CD14-positive monocyte (primary cell): Measurements from ENCODE around the gene PSG7. TPM values are rescaled to one million over a fixed set of nuclear protein-coding genes. Genes with fewer than 3 reads are reported as not detected.
"Not testable (repeated sequence)": the region's sequence is repeated elsewhere in the genome, so short reads cannot be mapped to it uniquely, and the experiment has no call there.

ENCODE experiments used
- DNase-seq, 3 donors: peaks; one replicate each; pipeline ENCODE4 v3.0.0-alpha.2; 2011 to 2022
- H2AFZ ChIP-seq: 2 replicates; pipeline ENCODE4 v1.6.0; 2012; ENCODE audit warnings: mild to moderate bottlenecking, low read depth, low read length, inconsistent platforms; ENCODE audit not compliant: insufficient read depth, poor library complexity, severe bottlenecking
- H3K27ac ChIP-seq, 2 donors: 1 replicate in 1 of 2; 2 replicates in 1 of 2; pipeline ENCODE4 v1.5.1; 2012 to 2013; ENCODE audit warnings: low read length in 2 of 2, control low read depth in 1 of 2, inconsistent platforms in 1 of 2, low read depth in 1 of 2, mild to moderate bottlenecking in 1 of 2
- H3K27me3 ChIP-seq, 2 donors: one replicate each; pipeline versions ENCODE4 v1.6.0 to v1.6.1; 2011 to 2013; ENCODE audit warnings: low read length in 2 of 2; ENCODE audit not compliant: control insufficient read depth in 2 of 2, insufficient read depth in 2 of 2
- H3K36me3 ChIP-seq, 2 donors: replicated peaks in 1 of 2; 1 replicate in 1 of 2; 2 replicates in 1 of 2; pipeline versions ENCODE4 v1.5.1 to v1.6.1; 2012 to 2013; ENCODE audit warnings: low read length in 2 of 2, control low read depth in 1 of 2, inconsistent platforms in 1 of 2, mild to moderate bottlenecking in 1 of 2; ENCODE audit not compliant: insufficient read depth in 2 of 2, control insufficient read depth in 1 of 2
- H3K4me1 ChIP-seq, 2 donors: 1 replicate in 1 of 2; 2 replicates in 1 of 2; pipeline versions ENCODE4 v1.5.1 to v1.6.1; 2012 to 2013; ENCODE audit warnings: low read length in 2 of 2, control low read depth in 1 of 2, inconsistent platforms in 1 of 2, mild to moderate bottlenecking in 1 of 2, moderate library complexity in 1 of 2; ENCODE audit not compliant: insufficient read depth in 2 of 2, control insufficient read depth in 1 of 2
- H3K4me2 ChIP-seq: replicated peaks from 2 replicates; pipeline ENCODE3; 2012; ENCODE audit warnings: low read length, moderate library complexity, mild to moderate bottlenecking; ENCODE audit not compliant: poor library complexity, severe bottlenecking; ENCODE audit errors: extremely low read depth
- H3K4me3 ChIP-seq, 3 experiments: fragments of 200-600 bp in 1 of 3; sonication (generic) in 1 of 3; replicated peaks in 1 of 3; 1 replicate in 2 of 3; 2 replicates in 1 of 3; pipeline ENCODE4 v1.5.1; 2011 to 2013; ENCODE audit warnings: low read length in 3 of 3, mild to moderate bottlenecking in 3 of 3, control low read depth in 2 of 3, low read depth in 2 of 3, inconsistent platforms in 1 of 3, moderate library complexity in 1 of 3
- H3K79me2 ChIP-seq: 2 replicates; pipeline ENCODE4 v1.6.0; 2012; ENCODE audit warnings: mild to moderate bottlenecking, control low read depth, inconsistent platforms, low read length, moderate library complexity; ENCODE audit not compliant: insufficient read depth
- H3K9ac ChIP-seq: 2 replicates; pipeline ENCODE4 v1.6.0; 2017; ENCODE audit warnings: low read length, mild to moderate bottlenecking; ENCODE audit not compliant: insufficient read depth, poor library complexity, severe bottlenecking
- H3K9me3 ChIP-seq, 2 donors: replicated peaks in 1 of 2; 1 replicate in 1 of 2; 2 replicates in 1 of 2; pipeline versions ENCODE4 v1.5.1 to v1.6.1; 2012 to 2013; ENCODE audit warnings: low read length in 2 of 2, control low read depth in 1 of 2; ENCODE audit not compliant: control insufficient read depth in 1 of 2, insufficient read depth in 1 of 2
- H4K20me1 ChIP-seq: 2 replicates; pipeline ENCODE4 v1.6.0; 2012; ENCODE audit warnings: mild to moderate bottlenecking, low read length, control low read depth, moderate library complexity; ENCODE audit not compliant: insufficient read depth
- H3K27ac Mint-ChIP-seq, 7 donors: one replicate each; pipeline ENCODE4 v1.8.0; 2020; ENCODE audit warnings: mild to moderate bottlenecking in 7 of 7, mixed read lengths in 7 of 7, moderate library complexity in 6 of 7, inconsistent platforms in 2 of 7
- H3K27me3 Mint-ChIP-seq, 3 donors: one replicate each; pipeline ENCODE4 v1.8.0; 2021 to 2022; ENCODE audit warnings: low read depth in 3 of 3, mild to moderate bottlenecking in 3 of 3, mixed read lengths in 3 of 3, moderate library complexity in 3 of 3, inconsistent platforms in 1 of 3
- H3K36me3 Mint-ChIP-seq, 2 donors: one replicate each; pipeline ENCODE4 v1.8.0; 2020; ENCODE audit warnings: mixed read lengths in 2 of 2, inconsistent platforms in 1 of 2, mild to moderate bottlenecking in 1 of 2
- H3K4me1 Mint-ChIP-seq: one replicate; pipeline ENCODE4 v1.8.0; 2020; ENCODE audit warnings: mild to moderate bottlenecking, mixed read lengths
- H3K4me3 Mint-ChIP-seq, 2 donors: one replicate each; pipeline ENCODE4 v1.8.0; 2020; ENCODE audit warnings: mild to moderate bottlenecking in 2 of 2, mixed read lengths in 2 of 2, moderate library complexity in 1 of 2
- H3K9me3 Mint-ChIP-seq, 7 donors: one replicate each; pipeline ENCODE4 v1.8.0; 2020 to 2022; ENCODE audit warnings: mixed read lengths in 7 of 7, mild to moderate bottlenecking in 6 of 7, moderate library complexity in 6 of 7, inconsistent platforms in 2 of 7
- CTCF ChIP-seq: fragments of 200-600 bp; IDR thresholded peaks from one replicate; pipeline ENCODE4 v1.8.0; 2022; ENCODE audit warnings: antibody characterized with exemption, mild to moderate bottlenecking
- WGBS: methylation state at CpG from one replicate; pipeline ENCODE4 v1.1.5; 2013; ENCODE audit warnings: missing lambda C conversion rate; ENCODE audit not compliant: insufficient coverage; 5-methylcytosine and 5-hydroxymethylcytosine counted together
- intact Hi-C, 2 donors: fragments of 100-400 bp; cut with micrococcal nuclease; formaldehyde crosslinking; loops; one replicate each; pipeline versions ENCODE4 v1.15.0 to v1.15.1; 2023
- polyA plus RNA-seq, 3 donors: library from polyadenylated mRNA; depleted of rRNA in 1 of 3; unstranded in 2 of 3; stranded (reverse) in 1 of 3; fragments of 300-500 nt in 2 of 3; fragments of >200 nt in 1 of 3; fragmentation: Illumina TruSeq in 2 of 3; gene quantifications; 1 replicate in 2 of 3; 2 replicates in 1 of 3; pipeline ENCODE4 v1.2.3, GENCODE V29; 2012 to 2021

PSG7 gene
- polyA plus RNA-seq, 3 donors, result not detected

DNA sequence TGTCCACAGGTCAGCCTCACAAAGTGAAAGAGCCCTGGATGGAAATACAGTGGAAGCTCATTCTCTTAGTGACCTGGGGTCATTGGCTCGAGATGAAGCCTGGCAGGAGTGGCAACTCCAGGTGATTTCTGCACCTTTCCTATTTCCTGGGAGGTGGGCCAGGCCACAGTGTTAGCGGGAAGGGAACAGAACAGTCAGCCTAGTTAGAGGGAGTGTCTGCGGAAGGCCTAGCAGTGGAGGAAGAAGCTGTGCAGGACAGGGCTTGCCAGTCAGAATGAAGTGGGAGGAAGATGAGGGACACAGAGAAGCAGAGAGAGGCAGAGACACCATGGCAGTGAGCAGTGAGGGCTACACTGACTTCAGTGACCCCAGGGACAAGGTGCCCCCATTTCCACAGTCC lies 3.6 kb downstream of the PSG7 start:
- H3K79me2 ChIP-seq, H4K20me1 ChIP-seq, H3K9me3 Mint-ChIP-seq: not testable (repeated sequence)

GRCh38 chr19:42932485-42933101 lies 4.4 kb downstream of the PSG7 start:
- H3K9ac ChIP-seq, H4K20me1 ChIP-seq, DNase-seq, H3K4me3 ChIP-seq, H3K27ac Mint-ChIP-seq, H3K27ac ChIP-seq, H3K79me2 ChIP-seq, H3K36me3 ChIP-seq, intact Hi-C loops, H3K9me3 Mint-ChIP-seq, H3K4me1 Mint-ChIP-seq, H3K36me3 Mint-ChIP-seq, H3K4me3 Mint-ChIP-seq, H3K9me3 ChIP-seq, H2AFZ ChIP-seq, H3K4me1 ChIP-seq, H3K27me3 ChIP-seq, H3K4me2 ChIP-seq: not testable (repeated sequence)
- H3K27me3 Mint-ChIP-seq, result peaks cover 2 to 12% (median 2%) of the 10 kb centered on the region in 3 donors
- WGBS, result 93% methylated on average over 3 of the region's 5 CpGs

More for the DNA sequence above, 3.6 kb downstream of the PSG7 start:
- H3K27ac Mint-ChIP-seq, H3K9me3 ChIP-seq, H3K4me1 Mint-ChIP-seq, H3K4me3 Mint-ChIP-seq, H3K36me3 Mint-ChIP-seq, intact Hi-C loops, H3K4me1 ChIP-seq, H3K27ac ChIP-seq, H3K9ac ChIP-seq, H3K36me3 ChIP-seq, H3K27me3 ChIP-seq, H3K4me3 ChIP-seq, H2AFZ ChIP-seq, H3K4me2 ChIP-seq, DNase-seq: not testable (repeated sequence)
- peaks cover 2 to 12% (median 2%) of the 10 kb centered on the region in 3 donors for H3K27me3 Mint-ChIP-seq
- 50% methylated on average over 1 of the region's 3 CpGs for WGBS

GRCh38 chr19:42930214-42930613 lies 6.8 kb downstream of the PSG7 start:
- H3K36me3 Mint-ChIP-seq, H3K36me3 ChIP-seq, H3K4me3 Mint-ChIP-seq, H3K9me3 Mint-ChIP-seq, H2AFZ ChIP-seq, H3K79me2 ChIP-seq, H3K27me3 Mint-ChIP-seq, H3K27me3 ChIP-seq, H3K4me1 ChIP-seq, H3K9me3 ChIP-seq, DNase-seq, H3K27ac ChIP-seq, H4K20me1 ChIP-seq, H3K9ac ChIP-seq, intact Hi-C loops, H3K4me1 Mint-ChIP-seq, H3K27ac Mint-ChIP-seq, H3K4me2 ChIP-seq, H3K4me3 ChIP-seq: not testable (repeated sequence)
- TF ChIP-seq CTCF, result peak; percentile 54
- WGBS, result no CpG with 5 or more reads among the region's 1 CpG
